GM23338 (cell line): Measurements from ENCODE around the gene TENM4. TPM values are rescaled to one million over a fixed set of nuclear protein-coding genes. Genes with fewer than 3 reads are reported as not detected.

Experiments used
- ATAC-seq: fragments of 200-7000 bp; cut with Tn5 transposase; 3 replicates; pipeline ENCODE4 v1.9.1; 2020
- DNase-seq: peaks from one replicate; pipeline ENCODE4 v3.0.0-alpha.2; 2015; ENCODE audit warnings: low spot score
- H2AFZ ChIP-seq: fragments of 200-600 bp; sonication (generic); 2 replicates; pipeline ENCODE4 v1.8.0; 2016; ENCODE audit warnings: antibody characterized with exemption, mild to moderate bottlenecking, moderate library complexity
- H3F3A ChIP-seq: fragments of 200-600 bp; sonication (generic); replicated peaks from 2 replicates; pipeline ENCODE4 v1.8.0; 2017; ENCODE audit warnings: antibody characterized with exemption, mixed run types, low read depth
- H3K27ac ChIP-seq: fragments of 200-600 bp; sonication (generic); 2 replicates; pipeline ENCODE4 v1.6.1; 2016; ENCODE audit warnings: low read depth
- H3K27me3 ChIP-seq: fragments of 200-600 bp; sonication (generic); 2 replicates; pipeline ENCODE4 v1.8.0; 2016; ENCODE audit warnings: mild to moderate bottlenecking, mixed run types, moderate library complexity; ENCODE audit not compliant: insufficient read depth
- H3K36me3 ChIP-seq: fragments of 200-600 bp; sonication (generic); 2 replicates; pipeline ENCODE4 v1.8.0; 2016; ENCODE audit warnings: mild to moderate bottlenecking; ENCODE audit not compliant: insufficient read depth
- H3K4me1 ChIP-seq: fragments of 200-600 bp; sonication (generic); 2 replicates; pipeline ENCODE4 v1.8.0; 2016; ENCODE audit warnings: mild to moderate bottlenecking, moderate library complexity; ENCODE audit not compliant: insufficient read depth
- H3K4me2 ChIP-seq: fragments of 200-600 bp; sonication (generic); 2 replicates; pipeline ENCODE4 v1.7.1; 2017; ENCODE audit warnings: mixed run types
- H3K4me3 ChIP-seq: fragments of 200-600 bp; sonication (generic); 2 replicates; pipeline ENCODE4 v1.6.1; 2016; ENCODE audit warnings: mixed run types
- H3K79me2 ChIP-seq: fragments of 200-600 bp; sonication (generic); replicated peaks from 2 replicates; pipeline ENCODE4 v1.8.0; 2017; ENCODE audit warnings: mild to moderate bottlenecking; ENCODE audit not compliant: insufficient read depth
- H3K9me2 ChIP-seq: fragments of 200-600 bp; sonication (generic); 2 replicates; pipeline ENCODE4 v1.8.0; 2017; ENCODE audit not compliant: insufficient read depth
- H4K20me1 ChIP-seq: fragments of 200-600 bp; sonication (generic); replicated peaks from 2 replicates; pipeline ENCODE4 v1.8.0; 2017; ENCODE audit warnings: mild to moderate bottlenecking; ENCODE audit not compliant: insufficient read depth
- H3K27ac Mint-ChIP-seq: 2 replicates; pipeline ENCODE4 v1.8.0; 2020; ENCODE audit warnings: inconsistent platforms, mild to moderate bottlenecking, moderate library complexity, mixed read lengths
- H3K27me3 Mint-ChIP-seq: 3 replicates; pipeline ENCODE4 v1.8.0; 2022; ENCODE audit warnings: low read depth, mild to moderate bottlenecking, moderate library complexity, mixed read lengths, inconsistent platforms; ENCODE audit not compliant: insufficient read depth, poor library complexity
- H3K36me3 Mint-ChIP-seq: 3 replicates; pipeline ENCODE4 v1.8.0; 2021; ENCODE audit warnings: low read depth, mild to moderate bottlenecking, inconsistent platforms, moderate library complexity, mixed read lengths
- H3K4me1 Mint-ChIP-seq: 3 replicates; pipeline ENCODE4 v1.8.0; 2020; ENCODE audit warnings: mild to moderate bottlenecking, inconsistent platforms, mixed read lengths
- H3K4me3 Mint-ChIP-seq: 3 replicates; pipeline ENCODE4 v1.8.0; 2021; ENCODE audit warnings: moderate library complexity, mild to moderate bottlenecking, inconsistent platforms, mixed read lengths
- H3K9me3 Mint-ChIP-seq: 3 replicates; pipeline ENCODE4 v1.8.0; 2020; ENCODE audit warnings: moderate library complexity, mild to moderate bottlenecking, inconsistent platforms, mixed read lengths
- CREB1 ChIP-seq: fragments of 250-450 bp; sonication (Bioruptor Pico); IDR thresholded peaks from 2 replicates; pipeline ENCODE4 v1.5.0; 2020; ENCODE audit warnings: low read depth, mild to moderate bottlenecking, moderate library complexity
- EZH2 ChIP-seq: fragments of 200-600 bp; sonication (generic); IDR thresholded peaks from one replicate; pipeline ENCODE4 v1.8.0; 2017; ENCODE audit warnings: antibody characterized with exemption, mild to moderate bottlenecking, low read depth; ENCODE audit not compliant: unreplicated experiment
- EZH2phosphoT487 ChIP-seq: fragments of 200-600 bp; sonication (generic); IDR thresholded peaks from one replicate; pipeline ENCODE4 v1.8.1; 2018; ENCODE audit warnings: antibody characterized with exemption; ENCODE audit not compliant: unreplicated experiment
- JUNB ChIP-seq: IDR thresholded peaks from one replicate; pipeline ENCODE4 v1.6.1; 2016; ENCODE audit warnings: antibody characterized with exemption; ENCODE audit not compliant: unreplicated experiment
- NANOG ChIP-seq: IDR thresholded peaks from 2 replicates; pipeline ENCODE4 v1.6.1; 2016; ENCODE audit warnings: antibody characterized with exemption, borderline replicate concordance
- POLR2AphosphoS5 ChIP-seq: IDR thresholded peaks from 2 replicates; pipeline ENCODE4 v1.6.1; 2016; ENCODE audit warnings: antibody characterized with exemption, low read depth
- STAT1 ChIP-seq: IDR thresholded peaks from one replicate; pipeline ENCODE4 v1.6.1; 2016; ENCODE audit warnings: antibody characterized with exemption; ENCODE audit not compliant: unreplicated experiment
- ZNF114 ChIP-seq: fragments of 250-450 bp; sonication (Bioruptor Pico); IDR thresholded peaks from 2 replicates; pipeline ENCODE4 v1.5.0; 2020; ENCODE audit warnings: mild to moderate bottlenecking, moderate library complexity
- ZNF331 ChIP-seq: fragments of 250-450 bp; sonication (Bioruptor Pico); IDR thresholded peaks from 2 replicates; pipeline ENCODE4 v1.5.0; 2020; ENCODE audit warnings: low read depth, mild to moderate bottlenecking, moderate library complexity
- polyA plus RNA-seq: library from polyadenylated mRNA; unstranded; fragments of >200 nt; fragmentation: Nextera tagmentation; extraction: Ambion mirVana; gene quantifications from 2 replicates; pipeline ENCODE4 v1.2.1, GENCODE V29; 2016
- total RNA-seq: library from RNA; depleted of rRNA; stranded (reverse); fragments of >200 nt; shearing (Covaris generic); gene quantifications from 2 replicates; pipeline ENCODE4 v1.2.3, GENCODE V29; 2014
- TF ChIP-seq, protein P1 (sequence below): fragments of 250-450 bp; sonication (Bioruptor Pico); IDR thresholded peaks from 2 replicates; pipeline ENCODE4 v1.5.0; 2020; ENCODE audit warnings: mild to moderate bottlenecking, moderate library complexity
- TF ChIP-seq, protein P2 (sequence below), 2 experiments: fragments of 200-600 bp in 1 of 2; sonication (generic) in 1 of 2; conservative IDR thresholded peaks; 2 replicates each; pipeline versions ENCODE4 v1.5.1 to v1.6.1; 2016 to 2017; ENCODE audit warnings: antibody characterized with exemption in 2 of 2, low read depth in 2 of 2, mild to moderate bottlenecking in 2 of 2, moderate library complexity in 1 of 2
- TF ChIP-seq, protein P3 (sequence below): IDR thresholded peaks from one replicate; pipeline ENCODE4 v1.6.1; 2018; ENCODE audit warnings: antibody characterized with exemption; ENCODE audit not compliant: unreplicated experiment
- TF ChIP-seq, protein P4 (sequence below): IDR thresholded peaks from 2 replicates; pipeline ENCODE4 v1.6.1; 2016; ENCODE audit warnings: antibody characterized with exemption

TENM4 gene
- total and polyA plus RNA-seq, 2 experiments from 2014 or later: 7.3 TPM

DNA sequence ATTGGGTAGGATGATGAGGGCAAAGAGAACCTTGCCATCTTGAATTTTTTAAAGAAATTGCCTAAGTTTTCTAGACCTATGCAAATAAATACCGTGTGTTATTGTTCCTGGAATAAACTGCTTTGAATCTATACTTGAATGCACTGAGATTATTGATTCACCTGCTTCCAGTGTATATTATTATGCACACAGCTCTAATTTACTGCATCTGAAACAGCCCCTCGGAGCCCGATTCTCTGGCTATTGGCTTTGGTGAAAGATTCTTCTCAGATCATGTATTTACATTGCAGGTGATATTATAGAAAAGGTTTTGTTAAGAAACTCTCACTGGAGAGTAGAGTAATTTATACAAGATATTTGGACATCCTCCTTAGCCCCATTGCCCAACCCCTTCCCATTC, 254.2 kb downstream of the TENM4 start:
- Mint-ChIP-seq H3K4me3 (no peak overlapping the region), H3K36me3 (peaks cover 4% of the 10 kb centered on the region; the same call in 1 of the 3 replicates), H3K9me3 (peaks cover 9% of the 10 kb centered on the region; the same call in 2 of the 3 replicates), H3K27ac (no peak overlapping the region), H3K4me1 (no peaks in the 10 kb centered on the region; the same call in 2 of the 3 replicates), H3K27me3 (no peaks in the 10 kb centered on the region)
- no peaks in the 10 kb centered on the region for H4K20me1 ChIP-seq
- no peak overlapping the region for H3K27ac ChIP-seq
- H3K9me2 ChIP-seq: no peaks in the 10 kb centered on the region
- TF ChIP-seq JUNB: no peak
- TF ChIP-seq, protein P1, sequence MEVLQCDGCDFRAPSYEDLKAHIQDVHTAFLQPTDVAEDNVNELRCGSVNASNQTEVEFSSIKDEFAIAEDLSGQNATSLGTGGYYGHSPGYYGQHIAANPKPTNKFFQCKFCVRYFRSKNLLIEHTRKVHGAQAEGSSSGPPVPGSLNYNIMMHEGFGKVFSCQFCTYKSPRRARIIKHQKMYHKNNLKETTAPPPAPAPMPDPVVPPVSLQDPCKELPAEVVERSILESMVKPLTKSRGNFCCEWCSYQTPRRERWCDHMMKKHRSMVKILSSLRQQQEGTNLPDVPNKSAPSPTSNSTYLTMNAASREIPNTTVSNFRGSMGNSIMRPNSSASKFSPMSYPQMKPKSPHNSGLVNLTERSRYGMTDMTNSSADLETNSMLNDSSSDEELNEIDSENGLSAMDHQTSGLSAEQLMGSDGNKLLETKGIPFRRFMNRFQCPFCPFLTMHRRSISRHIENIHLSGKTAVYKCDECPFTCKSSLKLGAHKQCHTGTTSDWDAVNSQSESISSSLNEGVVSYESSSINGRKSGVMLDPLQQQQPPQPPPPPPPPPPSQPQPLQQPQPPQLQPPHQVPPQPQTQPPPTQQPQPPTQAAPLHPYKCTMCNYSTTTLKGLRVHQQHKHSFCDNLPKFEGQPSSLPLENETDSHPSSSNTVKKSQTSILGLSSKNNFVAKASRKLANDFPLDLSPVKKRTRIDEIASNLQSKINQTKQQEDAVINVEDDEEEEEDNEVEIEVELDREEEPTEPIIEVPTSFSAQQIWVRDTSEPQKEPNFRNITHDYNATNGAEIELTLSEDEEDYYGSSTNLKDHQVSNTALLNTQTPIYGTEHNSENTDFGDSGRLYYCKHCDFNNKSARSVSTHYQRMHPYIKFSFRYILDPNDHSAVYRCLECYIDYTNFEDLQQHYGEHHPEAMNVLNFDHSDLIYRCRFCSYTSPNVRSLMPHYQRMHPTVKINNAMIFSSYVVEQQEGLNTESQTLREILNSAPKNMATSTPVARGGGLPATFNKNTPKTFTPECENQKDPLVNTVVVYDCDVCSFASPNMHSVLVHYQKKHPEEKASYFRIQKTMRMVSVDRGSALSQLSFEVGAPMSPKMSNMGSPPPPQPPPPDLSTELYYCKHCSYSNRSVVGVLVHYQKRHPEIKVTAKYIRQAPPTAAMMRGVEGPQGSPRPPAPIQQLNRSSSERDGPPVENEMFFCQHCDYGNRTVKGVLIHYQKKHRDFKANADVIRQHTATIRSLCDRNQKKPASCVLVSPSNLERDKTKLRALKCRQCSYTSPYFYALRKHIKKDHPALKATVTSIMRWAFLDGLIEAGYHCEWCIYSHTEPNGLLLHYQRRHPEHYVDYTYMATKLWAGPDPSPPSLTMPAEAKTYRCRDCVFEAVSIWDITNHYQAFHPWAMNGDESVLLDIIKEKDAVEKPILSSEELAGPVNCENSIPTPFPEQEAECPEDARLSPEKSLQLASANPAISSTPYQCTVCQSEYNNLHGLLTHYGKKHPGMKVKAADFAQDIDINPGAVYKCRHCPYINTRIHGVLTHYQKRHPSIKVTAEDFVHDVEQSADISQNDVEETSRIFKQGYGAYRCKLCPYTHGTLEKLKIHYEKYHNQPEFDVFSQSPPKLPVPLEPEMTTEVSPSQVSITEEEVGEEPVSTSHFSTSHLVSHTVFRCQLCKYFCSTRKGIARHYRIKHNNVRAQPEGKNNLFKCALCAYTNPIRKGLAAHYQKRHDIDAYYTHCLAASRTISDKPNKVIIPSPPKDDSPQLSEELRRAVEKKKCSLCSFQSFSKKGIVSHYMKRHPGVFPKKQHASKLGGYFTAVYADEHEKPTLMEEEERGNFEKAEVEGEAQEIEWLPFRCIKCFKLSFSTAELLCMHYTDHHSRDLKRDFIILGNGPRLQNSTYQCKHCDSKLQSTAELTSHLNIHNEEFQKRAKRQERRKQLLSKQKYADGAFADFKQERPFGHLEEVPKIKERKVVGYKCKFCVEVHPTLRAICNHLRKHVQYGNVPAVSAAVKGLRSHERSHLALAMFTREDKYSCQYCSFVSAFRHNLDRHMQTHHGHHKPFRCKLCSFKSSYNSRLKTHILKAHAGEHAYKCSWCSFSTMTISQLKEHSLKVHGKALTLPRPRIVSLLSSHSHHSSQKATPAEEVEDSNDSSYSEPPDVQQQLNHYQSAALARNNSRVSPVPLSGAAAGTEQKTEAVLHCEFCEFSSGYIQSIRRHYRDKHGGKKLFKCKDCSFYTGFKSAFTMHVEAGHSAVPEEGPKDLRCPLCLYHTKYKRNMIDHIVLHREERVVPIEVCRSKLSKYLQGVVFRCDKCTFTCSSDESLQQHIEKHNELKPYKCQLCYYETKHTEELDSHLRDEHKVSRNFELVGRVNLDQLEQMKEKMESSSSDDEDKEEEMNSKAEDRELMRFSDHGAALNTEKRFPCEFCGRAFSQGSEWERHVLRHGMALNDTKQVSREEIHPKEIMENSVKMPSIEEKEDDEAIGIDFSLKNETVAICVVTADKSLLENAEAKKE (CRISPR knock-in tag): no peak
- TF ChIP-seq, protein P2, sequence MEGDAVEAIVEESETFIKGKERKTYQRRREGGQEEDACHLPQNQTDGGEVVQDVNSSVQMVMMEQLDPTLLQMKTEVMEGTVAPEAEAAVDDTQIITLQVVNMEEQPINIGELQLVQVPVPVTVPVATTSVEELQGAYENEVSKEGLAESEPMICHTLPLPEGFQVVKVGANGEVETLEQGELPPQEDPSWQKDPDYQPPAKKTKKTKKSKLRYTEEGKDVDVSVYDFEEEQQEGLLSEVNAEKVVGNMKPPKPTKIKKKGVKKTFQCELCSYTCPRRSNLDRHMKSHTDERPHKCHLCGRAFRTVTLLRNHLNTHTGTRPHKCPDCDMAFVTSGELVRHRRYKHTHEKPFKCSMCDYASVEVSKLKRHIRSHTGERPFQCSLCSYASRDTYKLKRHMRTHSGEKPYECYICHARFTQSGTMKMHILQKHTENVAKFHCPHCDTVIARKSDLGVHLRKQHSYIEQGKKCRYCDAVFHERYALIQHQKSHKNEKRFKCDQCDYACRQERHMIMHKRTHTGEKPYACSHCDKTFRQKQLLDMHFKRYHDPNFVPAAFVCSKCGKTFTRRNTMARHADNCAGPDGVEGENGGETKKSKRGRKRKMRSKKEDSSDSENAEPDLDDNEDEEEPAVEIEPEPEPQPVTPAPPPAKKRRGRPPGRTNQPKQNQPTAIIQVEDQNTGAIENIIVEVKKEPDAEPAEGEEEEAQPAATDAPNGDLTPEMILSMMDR (conservative IDR thresholded peaks at IDR 0.05; ENCODE audit: low read depth in 2 of 2): no peak
- TF ChIP-seq STAT1: no peak
- TF ChIP-seq, protein P3, sequence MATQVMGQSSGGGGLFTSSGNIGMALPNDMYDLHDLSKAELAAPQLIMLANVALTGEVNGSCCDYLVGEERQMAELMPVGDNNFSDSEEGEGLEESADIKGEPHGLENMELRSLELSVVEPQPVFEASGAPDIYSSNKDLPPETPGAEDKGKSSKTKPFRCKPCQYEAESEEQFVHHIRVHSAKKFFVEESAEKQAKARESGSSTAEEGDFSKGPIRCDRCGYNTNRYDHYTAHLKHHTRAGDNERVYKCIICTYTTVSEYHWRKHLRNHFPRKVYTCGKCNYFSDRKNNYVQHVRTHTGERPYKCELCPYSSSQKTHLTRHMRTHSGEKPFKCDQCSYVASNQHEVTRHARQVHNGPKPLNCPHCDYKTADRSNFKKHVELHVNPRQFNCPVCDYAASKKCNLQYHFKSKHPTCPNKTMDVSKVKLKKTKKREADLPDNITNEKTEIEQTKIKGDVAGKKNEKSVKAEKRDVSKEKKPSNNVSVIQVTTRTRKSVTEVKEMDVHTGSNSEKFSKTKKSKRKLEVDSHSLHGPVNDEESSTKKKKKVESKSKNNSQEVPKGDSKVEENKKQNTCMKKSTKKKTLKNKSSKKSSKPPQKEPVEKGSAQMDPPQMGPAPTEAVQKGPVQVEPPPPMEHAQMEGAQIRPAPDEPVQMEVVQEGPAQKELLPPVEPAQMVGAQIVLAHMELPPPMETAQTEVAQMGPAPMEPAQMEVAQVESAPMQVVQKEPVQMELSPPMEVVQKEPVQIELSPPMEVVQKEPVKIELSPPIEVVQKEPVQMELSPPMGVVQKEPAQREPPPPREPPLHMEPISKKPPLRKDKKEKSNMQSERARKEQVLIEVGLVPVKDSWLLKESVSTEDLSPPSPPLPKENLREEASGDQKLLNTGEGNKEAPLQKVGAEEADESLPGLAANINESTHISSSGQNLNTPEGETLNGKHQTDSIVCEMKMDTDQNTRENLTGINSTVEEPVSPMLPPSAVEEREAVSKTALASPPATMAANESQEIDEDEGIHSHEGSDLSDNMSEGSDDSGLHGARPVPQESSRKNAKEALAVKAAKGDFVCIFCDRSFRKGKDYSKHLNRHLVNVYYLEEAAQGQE: no peak
- TF ChIP-seq ZNF331: no peak
- TF ChIP-seq EZH2: no peak
- TF ChIP-seq, protein P4, sequence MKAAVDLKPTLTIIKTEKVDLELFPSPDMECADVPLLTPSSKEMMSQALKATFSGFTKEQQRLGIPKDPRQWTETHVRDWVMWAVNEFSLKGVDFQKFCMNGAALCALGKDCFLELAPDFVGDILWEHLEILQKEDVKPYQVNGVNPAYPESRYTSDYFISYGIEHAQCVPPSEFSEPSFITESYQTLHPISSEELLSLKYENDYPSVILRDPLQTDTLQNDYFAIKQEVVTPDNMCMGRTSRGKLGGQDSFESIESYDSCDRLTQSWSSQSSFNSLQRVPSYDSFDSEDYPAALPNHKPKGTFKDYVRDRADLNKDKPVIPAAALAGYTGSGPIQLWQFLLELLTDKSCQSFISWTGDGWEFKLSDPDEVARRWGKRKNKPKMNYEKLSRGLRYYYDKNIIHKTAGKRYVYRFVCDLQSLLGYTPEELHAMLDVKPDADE: no peak
- TF ChIP-seq NANOG: no peak
- no peak for TF ChIP-seq EZH2phosphoT487
- no peak for TF ChIP-seq CREB1 (CRISPR knock-in tag)
- TF ChIP-seq ZNF114 (CRISPR knock-in tag): no peak
- no peak for TF ChIP-seq POLR2AphosphoS5
- no peaks in the 10 kb centered on the region for H3K4me1 ChIP-seq
- H3K36me3 ChIP-seq: no peaks in the 10 kb centered on the region; the same call in 1 of the 2 replicates
- DNase-seq (no peak), ATAC-seq (no peak)
- no peaks in the 10 kb centered on the region for H3K79me2 ChIP-seq
- no peaks in the 10 kb centered on the region for H3K27me3 ChIP-seq
- H3F3A ChIP-seq: no peaks in the 10 kb centered on the region
- no peak overlapping the region for H3K4me2 ChIP-seq
- H2AFZ ChIP-seq: no peak overlapping the region
- no peak overlapping the region for H3K4me3 ChIP-seq
